ENCODE results near the gene CEBPA. TPM values are rescaled to one million over a fixed set of nuclear protein-coding genes. Genes with fewer than 3 reads are reported as not detected.

The CEBPA gene
- total and polyA plus RNA-seq, 10 donors = 7.4 to 27.7 (median 18.0) TPM

GRCh38 chr19:33259539-33259938, 42.8 kb downstream of the CEBPA start:
- 48 to 78% (median 73%) methylated on average over 6 of the region's 6 CpGs for WGBS, 5 donors
- DNase-seq = no peak
- TF ChIP-seq POLR2AphosphoS5 (IDR thresholded peaks at IDR 0.05) (no peak), POLR2A (IDR thresholded peaks at IDR 0.05) (no peak), CTCF (IDR thresholded peaks at IDR 0.05 in 8 of 11, conservative IDR thresholded peaks at IDR 0.05 in 3 of 11) (no peak)
- Histone ChIP-seq H3K27me3 (replicated peaks in 1 of 7) (peaks cover 0 to 25% (median 0%) of the 10 kb centered on the region in 7 donors), H3K4me1 (peaks cover 9 to 31% (median 26%) of the 10 kb centered on the region in 6 donors), H3K9me3 (peaks cover 0 to 19% (median 13%) of the 10 kb centered on the region in 8 donors), H3K4me3 (no peak overlapping the region), H3K36me3 (no peaks in the 10 kb centered on the region), H3K27ac (peak overlapping the region in 2 of 8 donors; percentile 54 to 80)
- intact Hi-C loops (cut with DNase I; ENCODE audit: low total_unique reads) = no loop called here

- no peak for TF ChIP-seq POLR2AphosphoS5 (IDR thresholded peaks at IDR 0.05)
- TF ChIP-seq CTCF (IDR thresholded peaks at IDR 0.05 in 8 of 11, conservative IDR thresholded peaks at IDR 0.05 in 3 of 11) = no peak
- no peak for TF ChIP-seq POLR2A (IDR thresholded peaks at IDR 0.05)
- Histone ChIP-seq H3K27me3 (replicated peaks in 1 of 7) (peaks cover 0 to 38% (median 0%) of the 10 kb centered on the region in 7 donors), H3K4me1 (peaks cover 9 to 31% (median 25%) of the 10 kb centered on the region in 6 donors), H3K9me3 (peaks cover 0 to 19% (median 13%) of the 10 kb centered on the region in 8 donors), H3K36me3 (no peaks in the 10 kb centered on the region), H3K4me3 (no peak overlapping the region), H3K27ac (no peak overlapping the region)
- DNase-seq = no peak
- WGBS, 5 donors = 94 to 98% (median 95%) methylated on average over 2 of the region's 2 CpGs
- intact Hi-C loops (cut with DNase I; ENCODE audit: low total_unique reads) = no loop called here
These were observed 44.5 kb downstream of the CEBPA start for GRCh38 chr19:33257828-33258227.

GRCh38 chr19:33256261-33256660, 46.1 kb downstream of the CEBPA start:
- TF ChIP-seq POLR2A (IDR thresholded peaks at IDR 0.05) = no peak
- no peak for TF ChIP-seq POLR2AphosphoS5 (IDR thresholded peaks at IDR 0.05)
- no peak for TF ChIP-seq CTCF (IDR thresholded peaks at IDR 0.05 in 8 of 11, conservative IDR thresholded peaks at IDR 0.05 in 3 of 11)
- Histone ChIP-seq H3K27me3 (replicated peaks in 1 of 7) (peaks cover 0 to 47% (median 0%) of the 10 kb centered on the region in 7 donors), H3K36me3 (no peaks in the 10 kb centered on the region), H3K4me3 (no peak overlapping the region), H3K4me1 (peaks cover 7 to 26% (median 19%) of the 10 kb centered on the region in 6 donors), H3K27ac (no peak overlapping the region), H3K9me3 (peaks cover 0 to 19% (median 13%) of the 10 kb centered on the region in 8 donors)
- intact Hi-C loops (cut with DNase I; ENCODE audit: low total_unique reads) = no loop called here
- WGBS, 5 donors = 51 to 87% (median 79%) methylated on average over 6 to 7 of the region's 7 CpGs
- DNase-seq = no peak

GRCh38 chr19:33255781-33256180, 46.6 kb downstream of the CEBPA start:
- Histone ChIP-seq H3K27me3 (replicated peaks in 1 of 7) (peaks cover 0 to 49% (median 0%) of the 10 kb centered on the region in 7 donors), H3K27ac (no peak overlapping the region), H3K4me3 (no peak overlapping the region), H3K4me1 (peaks cover 2 to 26% (median 14%) of the 10 kb centered on the region in 6 donors), H3K36me3 (no peaks in the 10 kb centered on the region), H3K9me3 (peaks cover 0 to 19% (median 13%) of the 10 kb centered on the region in 8 donors)
- no peak for DNase-seq
- 85 to 95% (median 89%) methylated on average over 3 to 7 of the region's 7 CpGs for WGBS, 5 donors
- TF ChIP-seq POLR2A (IDR thresholded peaks at IDR 0.05) = no peak
- intact Hi-C loops (cut with DNase I; ENCODE audit: low total_unique reads) = no loop called here

All from spleen (tissue), 11 donors.